ENCODE data around the gene LSS.

DNA sequence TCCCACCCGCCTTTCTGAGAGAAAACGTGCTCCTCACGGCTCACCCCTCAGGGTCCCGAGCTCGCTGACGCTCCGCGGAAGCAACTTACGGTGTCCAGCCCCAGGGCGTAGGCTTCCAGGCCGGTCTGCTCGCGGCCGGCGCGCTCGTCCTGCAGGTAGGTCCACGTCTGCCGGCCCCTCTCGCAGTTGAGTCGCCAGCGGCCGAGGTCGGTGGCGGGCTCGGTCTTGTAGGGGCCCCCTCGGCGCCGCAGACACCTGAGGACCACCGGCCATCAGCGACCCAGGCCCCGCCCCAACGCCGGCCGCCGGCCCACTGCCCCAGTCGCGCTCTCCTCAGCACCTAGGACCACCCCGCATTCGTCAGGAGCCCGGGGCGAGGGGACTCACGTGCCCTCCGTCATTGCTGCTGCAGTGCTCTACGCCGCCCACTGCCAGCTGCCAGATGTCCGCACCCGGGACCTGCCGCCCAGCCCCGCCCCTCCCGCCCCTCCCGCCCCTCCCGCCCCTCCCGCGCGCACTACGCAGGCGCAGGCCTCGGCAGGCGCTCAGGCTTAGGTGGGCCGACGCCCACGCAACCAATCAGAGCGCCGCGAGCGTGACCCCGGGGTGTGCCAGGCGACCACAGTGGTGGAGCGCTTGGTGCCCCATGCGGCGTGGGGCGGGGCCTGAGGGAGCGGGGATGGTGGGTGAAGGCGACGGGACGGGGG lies at the start of gene LSS:
- TF ChIP-seq CTCF (conservative IDR thresholded peaks at IDR 0.05; ENCODE audit: low read depth, low read length) (no peak), EZH2 (IDR thresholded peaks at IDR 0.05; ENCODE audit: borderline replicate concordance, low read depth, low read length, poor library complexity, severe bottlenecking) (no peak)
